Testis (tissue), 3 donors: ENCODE results near the gene POP4. TPM values are rescaled to one million over a fixed set of nuclear protein-coding genes. Genes with fewer than 3 reads are reported as not detected.

ENCODE experiments used
- DNase-seq: peaks from one replicate; pipeline ENCODE4 v3.0.0-alpha.2; 2019
- H3K27ac ChIP-seq, 2 donors: fragments of 200-600 bp; sonication (generic); one replicate each; pipeline ENCODE4 v1.5.1; 2019
- H3K27me3 ChIP-seq: fragments of 200-600 bp; sonication (generic); one replicate; pipeline ENCODE4 v1.5.1; 2019
- H3K36me3 ChIP-seq: fragments of 200-600 bp; sonication (generic); one replicate; pipeline ENCODE4 v1.5.1; 2017; ENCODE audit warnings: low read depth; ENCODE audit errors: missing control alignments
- H3K4me1 ChIP-seq: fragments of 200-600 bp; sonication (generic); one replicate; pipeline ENCODE4 v1.5.1; 2019
- H3K4me3 ChIP-seq, 2 donors: fragments of 200-600 bp; sonication (generic); one replicate each; pipeline ENCODE4 v1.5.1; 2017 to 2019
- H3K9me3 ChIP-seq: fragments of 200-600 bp; sonication (generic); one replicate; pipeline ENCODE4 v1.5.1; 2017
- POLR2A ChIP-seq: fragments of 450-650 bp; IDR thresholded peaks from one replicate; pipeline ENCODE4 v1.6.1; 2017; ENCODE audit warnings: antibody characterized with exemption, mild to moderate bottlenecking, moderate library complexity
- WGBS, 2 donors: methylation state at CpG; one replicate each; pipeline ENCODE4 v1.1.5; 2018; 5-methylcytosine and 5-hydroxymethylcytosine counted together
- intact Hi-C: fragments of 100-400 bp; cut with DNase I; formaldehyde crosslinking; loops from one replicate; pipeline ENCODE4 v1.15.1; 2023; ENCODE audit warnings: low total_unique reads
- polyA plus RNA-seq: library from polyadenylated mRNA; stranded (reverse); fragments of 350-450 nt; fragmentation: Illumina TruSeq; extraction: RNeasy Lipid Tissue Mini Kit (QIAGEN cat#74804); gene quantifications from one replicate; pipeline ENCODE4 v1.2.3, GENCODE V29; 2014; ENCODE audit warnings: low read depth, low replicate concordance; ENCODE audit not compliant: insufficient read depth
- total RNA-seq, 2 donors: library from RNA; depleted of rRNA; stranded (reverse); fragments of >200 nt; gene quantifications; one replicate each; pipeline ENCODE4 v1.2.3, GENCODE V29; 2016
- TF ChIP-seq, protein P1 (sequence below), 3 experiments: fragments of 450-650 bp in 2 of 3; fragments of 200-600 bp in 1 of 3; sonication (generic) in 1 of 3; IDR thresholded peaks; one replicate each; pipeline ENCODE4 v1.5.1; 2016 to 2019; ENCODE audit warnings: antibody characterized with exemption in 3 of 3, mild to moderate bottlenecking in 2 of 3, moderate library complexity in 1 of 3

The POP4 gene
- total and polyA plus RNA-seq, 3 donors from 2014 or later, result 79.8 to 127 (median 82.4) TPM

- peak; percentile 53 for DNase-seq
Observed at GRCh38 chr19:29665826-29666577, 59.9 kb downstream of the POP4 start.

More at GRCh38 chr19:29665826-29666577, 59.9 kb downstream of the POP4 start:
- Histone ChIP-seq H3K27me3 (no peaks in the 10 kb centered on the region), H3K27ac (peak overlapping the region; percentile 27 to 85), H3K4me1 (peaks cover 66% of the 10 kb centered on the region), H3K36me3 (no peaks in the 10 kb centered on the region), H3K4me3 (peak overlapping the region; percentile 90 to 95), H3K9me3 (no peaks in the 10 kb centered on the region)
- TF ChIP-seq POLR2A, result no peak
- TF ChIP-seq, protein P1, sequence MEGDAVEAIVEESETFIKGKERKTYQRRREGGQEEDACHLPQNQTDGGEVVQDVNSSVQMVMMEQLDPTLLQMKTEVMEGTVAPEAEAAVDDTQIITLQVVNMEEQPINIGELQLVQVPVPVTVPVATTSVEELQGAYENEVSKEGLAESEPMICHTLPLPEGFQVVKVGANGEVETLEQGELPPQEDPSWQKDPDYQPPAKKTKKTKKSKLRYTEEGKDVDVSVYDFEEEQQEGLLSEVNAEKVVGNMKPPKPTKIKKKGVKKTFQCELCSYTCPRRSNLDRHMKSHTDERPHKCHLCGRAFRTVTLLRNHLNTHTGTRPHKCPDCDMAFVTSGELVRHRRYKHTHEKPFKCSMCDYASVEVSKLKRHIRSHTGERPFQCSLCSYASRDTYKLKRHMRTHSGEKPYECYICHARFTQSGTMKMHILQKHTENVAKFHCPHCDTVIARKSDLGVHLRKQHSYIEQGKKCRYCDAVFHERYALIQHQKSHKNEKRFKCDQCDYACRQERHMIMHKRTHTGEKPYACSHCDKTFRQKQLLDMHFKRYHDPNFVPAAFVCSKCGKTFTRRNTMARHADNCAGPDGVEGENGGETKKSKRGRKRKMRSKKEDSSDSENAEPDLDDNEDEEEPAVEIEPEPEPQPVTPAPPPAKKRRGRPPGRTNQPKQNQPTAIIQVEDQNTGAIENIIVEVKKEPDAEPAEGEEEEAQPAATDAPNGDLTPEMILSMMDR (IDR thresholded peaks at IDR 0.05), result no peak
- intact Hi-C loops, result no loop called here
- 11% methylated on average over 30 of the region's 30 CpGs; no CpG with 5 or more reads in 1 of the 2 donors for WGBS, 2 donors

Other genes with a start within 250 kb of the POP4 start
- under 1 TPM in 1 of 2 donors, not detected in 1; 0.62 TPM for gene VSTM2B, start 80.3 kb upstream of the POP4 start, total RNA-seq
- 0.50 TPM for gene VSTM2B, start 80.3 kb upstream of the POP4 start, polyA plus RNA-seq
- gene PLEKHF1, start 59.2 kb downstream of the POP4 start, total RNA-seq, result 10 to 100 TPM; 13.5 to 26.2 TPM
- 6.3 TPM for gene PLEKHF1, start 59.2 kb downstream of the POP4 start, polyA plus RNA-seq
- gene C19orf12, start 109.0 kb downstream of the POP4 start, total RNA-seq, result 10 to 100 TPM; 28.8 to 40.5 TPM
- gene C19orf12, start 109.0 kb downstream of the POP4 start, polyA plus RNA-seq, result 20.8 TPM
- gene CCNE1, start 205.7 kb downstream of the POP4 start, total RNA-seq, result 10 to 100 TPM; 16.3 to 17.6 TPM
- gene CCNE1, start 205.7 kb downstream of the POP4 start, polyA plus RNA-seq, result 32.2 TPM